Measurements from ENCODE around the gene TNIK.

- TF ChIP-seq YY1 (IDR thresholded peaks at IDR 0.05; ENCODE audit: insufficient read depth, insufficient read length) (no peak), ZNF274 (IDR thresholded peaks at IDR 0.05; ENCODE audit: low read depth, low read length) (no peak)
Observed at GRCh38 chr3:171200750-171201088, 259.5 kb downstream of the TNIK start.
